Ishikawa (cell line): Measurements from ENCODE around the gene SLC9C2.

Experiments used
- CEBPB ChIP-seq: IDR thresholded peaks from 2 replicates; pipeline ENCODE4 v1.6.1; 2012
- CREB1 ChIP-seq: IDR thresholded peaks from 2 replicates; pipeline ENCODE4 v1.6.1; 2012; ENCODE audit warnings: low read depth
- EGR1 ChIP-seq: IDR thresholded peaks from 2 replicates; pipeline ENCODE4 v1.6.1; 2012
- EP300 ChIP-seq: IDR thresholded peaks from 2 replicates; pipeline ENCODE4 v1.6.1; 2012; ENCODE audit warnings: borderline replicate concordance
- FOXM1 ChIP-seq: IDR thresholded peaks from 2 replicates; pipeline ENCODE4 v1.6.1; 2012; ENCODE audit warnings: low read depth, borderline replicate concordance
- NFIC ChIP-seq: IDR thresholded peaks from 2 replicates; pipeline ENCODE4 v1.6.1; 2012
- RAD21 ChIP-seq: IDR thresholded peaks from 2 replicates; pipeline ENCODE4 v1.6.1; 2012; ENCODE audit warnings: low read depth
- TAF1 ChIP-seq: IDR thresholded peaks from 2 replicates; pipeline ENCODE4 v1.6.1; 2012; ENCODE audit warnings: low read depth, mild to moderate bottlenecking
- TCF12 ChIP-seq: IDR thresholded peaks from 2 replicates; pipeline ENCODE4 v1.6.1; 2012; ENCODE audit warnings: low read depth
- TEAD4 ChIP-seq: IDR thresholded peaks from 2 replicates; pipeline ENCODE4 v1.6.1; 2012
- YY1 ChIP-seq: IDR thresholded peaks from 2 replicates; pipeline ENCODE4 v1.6.1; 2012; ENCODE audit warnings: low read depth
- ZBTB7A ChIP-seq: IDR thresholded peaks from 2 replicates; pipeline ENCODE4 v1.6.1; 2012; ENCODE audit warnings: low read depth
- TF ChIP-seq, protein P1 (sequence below): IDR thresholded peaks from 2 replicates; pipeline ENCODE4 v1.6.1; 2012
- TF ChIP-seq, protein P2 (sequence below): IDR thresholded peaks from 2 replicates; pipeline ENCODE4 v1.6.1; 2012
- TF ChIP-seq, protein P3 (sequence below): IDR thresholded peaks from 2 replicates; pipeline ENCODE4 v1.6.1; 2012; ENCODE audit warnings: low read depth, mild to moderate bottlenecking

SLC9C2 gene

DNA sequence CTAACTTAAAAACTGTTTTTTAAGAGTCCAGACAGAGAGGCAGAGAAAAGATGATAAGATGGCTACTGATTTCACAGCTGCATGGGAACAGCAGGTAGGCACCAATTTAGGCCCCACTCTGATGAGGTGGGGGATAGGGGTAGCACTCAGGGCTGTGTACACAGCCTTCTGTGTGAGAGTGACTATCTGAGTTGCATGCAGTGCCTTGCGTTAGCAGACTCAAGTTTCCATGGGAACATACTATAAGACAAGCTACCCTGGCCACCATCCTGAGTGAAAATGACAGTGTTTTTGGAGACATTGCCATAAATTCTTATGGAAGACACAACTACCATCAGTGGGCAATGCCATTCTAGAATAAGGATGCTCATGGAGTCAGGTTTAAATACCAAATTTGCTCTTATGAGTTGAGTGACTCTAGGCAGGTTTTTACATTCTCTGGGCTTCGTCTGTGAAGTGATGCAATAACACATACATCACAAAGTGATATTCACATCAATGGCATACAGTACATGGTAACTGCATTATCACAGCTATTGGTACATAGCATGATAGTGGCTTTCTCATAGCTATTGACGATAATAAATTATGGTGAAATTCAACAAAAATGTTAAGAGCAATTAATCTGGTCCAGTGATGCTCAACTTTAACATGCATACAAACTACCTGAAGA, 30.5 kb downstream of the SLC9C2 start:
- TF ChIP-seq CREB1, result no peak
- no peak for TF ChIP-seq FOXM1
- no peak for TF ChIP-seq EGR1
- TF ChIP-seq TAF1, result no peak
- TF ChIP-seq, protein P1, sequence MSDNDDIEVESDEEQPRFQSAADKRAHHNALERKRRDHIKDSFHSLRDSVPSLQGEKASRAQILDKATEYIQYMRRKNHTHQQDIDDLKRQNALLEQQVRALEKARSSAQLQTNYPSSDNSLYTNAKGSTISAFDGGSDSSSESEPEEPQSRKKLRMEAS, result no peak

DNA sequence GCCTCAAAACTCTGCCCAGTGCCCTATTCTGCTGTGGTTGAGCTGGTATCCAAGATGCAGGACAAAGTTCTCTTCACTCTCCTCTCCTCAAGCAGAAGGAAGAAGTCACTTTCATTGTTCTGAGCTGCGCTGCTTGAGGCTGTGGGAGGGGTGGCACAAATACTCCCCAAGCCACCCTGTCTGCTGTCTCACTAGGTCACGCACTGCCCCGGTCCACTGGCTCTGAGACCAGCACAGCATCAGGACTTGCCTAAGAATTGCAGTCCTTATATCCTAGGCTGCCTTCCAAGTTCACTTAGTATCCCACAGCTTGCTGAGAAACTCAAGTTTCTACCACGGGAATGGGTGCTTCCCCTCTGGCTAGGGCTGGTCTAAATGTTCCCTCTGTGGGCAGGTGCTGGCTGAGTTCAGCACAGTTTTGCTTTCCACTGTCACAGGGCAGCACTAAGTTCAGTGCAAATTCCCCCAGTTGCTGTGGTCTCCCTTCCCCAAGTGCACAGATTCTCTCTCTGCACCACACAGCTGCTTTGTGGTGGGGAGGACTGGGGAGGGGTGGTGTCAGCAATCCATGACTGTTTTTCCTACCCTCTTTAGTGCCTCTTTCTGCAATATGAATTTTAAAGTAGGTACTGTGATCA, 32.4 kb downstream of the SLC9C2 start:
- TF ChIP-seq, protein P2, sequence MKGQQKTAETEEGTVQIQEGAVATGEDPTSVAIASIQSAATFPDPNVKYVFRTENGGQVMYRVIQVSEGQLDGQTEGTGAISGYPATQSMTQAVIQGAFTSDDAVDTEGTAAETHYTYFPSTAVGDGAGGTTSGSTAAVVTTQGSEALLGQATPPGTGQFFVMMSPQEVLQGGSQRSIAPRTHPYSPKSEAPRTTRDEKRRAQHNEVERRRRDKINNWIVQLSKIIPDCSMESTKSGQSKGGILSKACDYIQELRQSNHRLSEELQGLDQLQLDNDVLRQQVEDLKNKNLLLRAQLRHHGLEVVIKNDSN, result no peak
- TF ChIP-seq, protein P3, sequence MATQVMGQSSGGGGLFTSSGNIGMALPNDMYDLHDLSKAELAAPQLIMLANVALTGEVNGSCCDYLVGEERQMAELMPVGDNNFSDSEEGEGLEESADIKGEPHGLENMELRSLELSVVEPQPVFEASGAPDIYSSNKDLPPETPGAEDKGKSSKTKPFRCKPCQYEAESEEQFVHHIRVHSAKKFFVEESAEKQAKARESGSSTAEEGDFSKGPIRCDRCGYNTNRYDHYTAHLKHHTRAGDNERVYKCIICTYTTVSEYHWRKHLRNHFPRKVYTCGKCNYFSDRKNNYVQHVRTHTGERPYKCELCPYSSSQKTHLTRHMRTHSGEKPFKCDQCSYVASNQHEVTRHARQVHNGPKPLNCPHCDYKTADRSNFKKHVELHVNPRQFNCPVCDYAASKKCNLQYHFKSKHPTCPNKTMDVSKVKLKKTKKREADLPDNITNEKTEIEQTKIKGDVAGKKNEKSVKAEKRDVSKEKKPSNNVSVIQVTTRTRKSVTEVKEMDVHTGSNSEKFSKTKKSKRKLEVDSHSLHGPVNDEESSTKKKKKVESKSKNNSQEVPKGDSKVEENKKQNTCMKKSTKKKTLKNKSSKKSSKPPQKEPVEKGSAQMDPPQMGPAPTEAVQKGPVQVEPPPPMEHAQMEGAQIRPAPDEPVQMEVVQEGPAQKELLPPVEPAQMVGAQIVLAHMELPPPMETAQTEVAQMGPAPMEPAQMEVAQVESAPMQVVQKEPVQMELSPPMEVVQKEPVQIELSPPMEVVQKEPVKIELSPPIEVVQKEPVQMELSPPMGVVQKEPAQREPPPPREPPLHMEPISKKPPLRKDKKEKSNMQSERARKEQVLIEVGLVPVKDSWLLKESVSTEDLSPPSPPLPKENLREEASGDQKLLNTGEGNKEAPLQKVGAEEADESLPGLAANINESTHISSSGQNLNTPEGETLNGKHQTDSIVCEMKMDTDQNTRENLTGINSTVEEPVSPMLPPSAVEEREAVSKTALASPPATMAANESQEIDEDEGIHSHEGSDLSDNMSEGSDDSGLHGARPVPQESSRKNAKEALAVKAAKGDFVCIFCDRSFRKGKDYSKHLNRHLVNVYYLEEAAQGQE, result no peak
- TF ChIP-seq TEAD4 (no peak), TAF1 (no peak), CREB1 (no peak), FOXM1 (no peak), TCF12 (no peak)

DNA sequence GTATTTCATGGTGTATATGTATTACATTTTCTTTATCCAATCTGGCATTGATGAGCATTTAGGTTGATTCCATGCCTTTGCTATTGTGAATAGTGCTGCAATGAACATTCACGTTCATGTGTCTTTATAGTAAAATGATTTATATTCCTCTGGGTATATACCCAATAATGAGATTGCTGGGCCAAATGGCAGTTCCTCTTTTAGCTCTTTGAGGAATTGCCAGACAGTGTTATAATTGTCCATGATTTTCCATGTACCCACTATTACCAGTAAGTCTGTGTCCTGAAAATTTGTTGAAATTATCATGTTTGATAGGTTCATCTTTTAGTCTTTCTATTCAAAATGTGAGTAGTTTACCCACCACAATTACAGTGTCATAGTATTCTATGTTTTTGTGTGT, 34.4 kb downstream of the SLC9C2 start:
- no peak for TF ChIP-seq EGR1
- no peak for TF ChIP-seq RAD21
- TF ChIP-seq YY1, result no peak
- TF ChIP-seq CEBPB, result no peak
- no peak for TF ChIP-seq ZBTB7A
- TF ChIP-seq NFIC, result no peak

DNA sequence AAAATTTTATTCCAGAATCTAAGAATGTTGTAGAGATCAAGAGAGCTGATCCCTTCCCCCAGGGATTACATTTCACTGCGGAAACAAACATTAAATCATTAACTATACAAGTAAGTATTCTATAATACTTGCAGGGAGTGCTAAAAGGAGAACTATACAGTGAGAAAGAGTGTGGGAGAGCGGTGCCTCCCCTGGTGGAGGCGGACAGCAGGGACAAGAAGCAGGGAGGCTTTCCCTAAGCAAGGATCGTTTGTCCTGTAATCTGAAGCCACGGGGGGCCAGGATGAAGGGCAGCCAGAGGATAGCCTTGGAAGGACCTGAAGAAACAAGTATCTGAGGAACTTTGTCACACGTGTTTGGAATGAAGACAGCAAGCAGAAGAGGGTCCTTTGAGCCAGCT, 40.1 kb downstream of the SLC9C2 start:
- TF ChIP-seq TCF12, result no peak
- TF ChIP-seq RAD21, result 0 out of 2 replicates have a peak, but pooled peaks have one; percentile 10

DNA sequence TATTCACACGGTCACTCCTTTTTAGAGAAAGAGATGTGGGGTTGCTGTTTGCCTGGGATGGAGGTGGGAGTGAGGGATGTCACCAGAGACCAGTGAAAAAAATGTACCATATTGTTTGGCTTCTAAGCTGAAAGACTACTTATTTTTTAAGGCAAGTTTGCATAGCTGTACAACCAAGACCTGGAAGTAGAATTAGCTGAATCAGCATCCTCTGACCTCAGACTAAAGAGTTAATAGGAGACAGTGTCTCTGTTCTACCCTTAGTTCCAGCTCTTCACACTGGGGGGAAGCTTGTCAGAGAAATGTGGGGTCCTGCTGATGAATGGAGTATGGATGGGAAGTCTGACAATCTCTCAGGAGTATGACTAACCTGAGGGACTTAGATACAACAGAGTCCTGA, 41.6 kb downstream of the SLC9C2 start:
- no peak for TF ChIP-seq FOXM1

DNA sequence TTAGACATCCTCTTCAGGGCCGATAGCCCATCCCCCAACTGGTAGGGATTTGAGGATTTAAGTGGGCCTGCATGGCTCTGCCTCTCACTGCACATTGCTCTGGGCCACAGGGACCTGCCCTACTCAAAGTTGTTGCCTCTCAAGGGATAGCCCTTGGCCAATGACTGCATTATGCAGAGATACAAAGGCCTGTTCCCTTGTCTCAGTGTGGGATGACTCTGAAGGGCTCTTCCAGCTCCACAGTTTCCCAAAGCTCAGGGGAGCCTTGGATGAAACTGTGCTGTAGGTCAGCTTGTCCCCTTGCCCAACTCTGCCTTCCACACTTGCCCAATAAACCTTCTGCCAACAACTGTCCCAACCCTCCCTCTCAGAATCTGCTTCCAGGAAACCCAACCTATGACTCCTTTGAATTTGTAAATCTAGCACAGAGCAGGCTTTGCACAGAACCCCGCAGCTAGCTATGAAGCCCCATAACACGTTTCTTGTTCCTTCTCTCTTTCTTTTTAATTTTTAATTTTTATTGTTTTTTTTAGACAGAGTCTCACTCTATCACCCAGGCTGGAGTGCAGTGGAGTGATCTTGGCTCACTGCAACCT, 42.5 kb downstream of the SLC9C2 start:
- TF ChIP-seq, protein P1, result no peak
- TF ChIP-seq, protein P2, result no peak
- no peak for TF ChIP-seq TCF12
- no peak for TF ChIP-seq TEAD4
- no peak for TF ChIP-seq NFIC
- TF ChIP-seq CREB1, result no peak
- no peak for TF ChIP-seq YY1
- no peak for TF ChIP-seq EGR1
- TF ChIP-seq, protein P3, result no peak
- no peak for TF ChIP-seq RAD21
- TF ChIP-seq ZBTB7A, result no peak
- TF ChIP-seq TAF1, result no peak
- TF ChIP-seq EP300, result no peak
- TF ChIP-seq FOXM1, result no peak
- TF ChIP-seq CEBPB, result no peak
